Keratinocyte (primary cell): ENCODE data around the gene GAB2. TPM values are rescaled to one million over a fixed set of nuclear protein-coding genes. Genes with fewer than 3 reads are reported as not detected.

Experiments
- DNase-seq: peaks from one replicate; pipeline ENCODE4 v3.0.0-alpha.2; 2011; ENCODE audit warnings: low read depth, missing footprints, low spot score
- FAIRE-seq: peaks from 2 replicates; lab custom pipeline; 2011; peaks lifted over from hg19 to GRCh38; lab: Jason Lieb, UNC
- H2AFZ ChIP-seq: 2 replicates; pipeline ENCODE4 v1.6.0; 2012; ENCODE audit warnings: low read length, control low read depth, inconsistent platforms; ENCODE audit not compliant: control insufficient read depth
- H3K27ac ChIP-seq: 2 replicates; pipeline ENCODE4 v1.5.1; 2011; ENCODE audit warnings: low read length; ENCODE audit not compliant: control insufficient read depth, insufficient read depth
- H3K27me3 ChIP-seq: 3 replicates; pipeline ENCODE4 v1.6.0; 2011; ENCODE audit warnings: low read length; ENCODE audit not compliant: control insufficient read depth, insufficient read depth; ENCODE audit errors: extremely low read depth
- H3K36me3 ChIP-seq, 2 experiments: 2 replicates in 1 of 2; 3 replicates in 1 of 2; pipeline ENCODE4 v1.5.1; 2011; ENCODE audit warnings: low read length in 2 of 2, mild to moderate bottlenecking in 1 of 2; ENCODE audit not compliant: control insufficient read depth in 2 of 2, insufficient read depth in 2 of 2; ENCODE audit errors: extremely low read depth in 1 of 2
- H3K4me1 ChIP-seq: 3 replicates; pipeline ENCODE4 v1.5.1; 2011; ENCODE audit warnings: low read length; ENCODE audit not compliant: control insufficient read depth, insufficient read depth; ENCODE audit errors: extremely low read depth
- H3K4me2 ChIP-seq: 3 replicates; pipeline ENCODE4 v1.6.0; 2011; ENCODE audit warnings: low read depth, low read length; ENCODE audit not compliant: control insufficient read depth, insufficient read depth; ENCODE audit errors: extremely low read depth
- H3K4me3 ChIP-seq, 3 experiments: fragments of 200-600 bp in 1 of 3; sonication (generic) in 1 of 3; 2 replicates in 2 of 3; 3 replicates in 1 of 3; pipeline ENCODE4 v1.5.1; 2011 to 2016; ENCODE audit warnings: low read length in 3 of 3, mild to moderate bottlenecking in 3 of 3, control low read depth in 2 of 3, inconsistent platforms in 1 of 3, low read depth in 1 of 3, mixed read lengths in 1 of 3, mixed run types in 1 of 3, moderate library complexity in 1 of 3; ENCODE audit not compliant: control insufficient read depth in 2 of 3, insufficient read depth in 2 of 3; ENCODE audit errors: extremely low read depth in 1 of 3
- H3K79me2 ChIP-seq: 2 replicates; pipeline ENCODE4 v1.6.0; 2012; ENCODE audit warnings: low read length; ENCODE audit not compliant: control insufficient read depth, insufficient read depth
- H3K9ac ChIP-seq: 3 replicates; pipeline ENCODE4 v1.6.0; 2011; ENCODE audit warnings: low read length; ENCODE audit not compliant: control insufficient read depth, insufficient read depth; ENCODE audit errors: extremely low read depth
- H3K9me1 ChIP-seq: 3 replicates; pipeline ENCODE4 v1.6.0; 2011; ENCODE audit warnings: low read length; ENCODE audit not compliant: control insufficient read depth, insufficient read depth; ENCODE audit errors: extremely low read depth
- H3K9me3 ChIP-seq: 2 replicates; pipeline ENCODE4 v1.5.1; 2012; ENCODE audit warnings: low read depth, low read length; ENCODE audit not compliant: control insufficient read depth
- H4K20me1 ChIP-seq: 3 replicates; pipeline ENCODE4 v1.6.0; 2011; ENCODE audit warnings: low read length; ENCODE audit not compliant: control insufficient read depth, insufficient read depth; ENCODE audit errors: extremely low read depth
- CTCF ChIP-seq, 3 experiments: IDR thresholded peaks in 1 of 3; conservative IDR thresholded peaks in 1 of 3; optimal IDR thresholded peaks in 1 of 3; 2 replicates in 2 of 3; 3 replicates in 1 of 3; pipeline versions ENCODE3 to v1.5.1; 2011; ENCODE audit warnings: low read length in 3 of 3, mild to moderate bottlenecking in 3 of 3, moderate library complexity in 2 of 3, control low read depth in 1 of 3, inconsistent platforms in 1 of 3; ENCODE audit not compliant: insufficient read depth in 2 of 3; ENCODE audit errors: extremely low read depth in 1 of 3
- EZH2 ChIP-seq: IDR thresholded peaks from one replicate; pipeline ENCODE4 v1.6.1; 2012; ENCODE audit warnings: inconsistent platforms, mild to moderate bottlenecking, low read length, moderate library complexity
- dilution Hi-C: fragments of 300-500 bp; cut with MboI; formaldehyde crosslinking; loops from one replicate; pipeline ENCODE4 v1.7.0; 2020; ENCODE audit warnings: low sequenced_read_pairs; ENCODE audit not compliant: extremely low pct_ligation_motif_present
- polyA plus RNA-seq, 5 experiments: library from polyadenylated mRNA; depleted of rRNA in 3 of 5; stranded (reverse) in 3 of 5; stranded (forward) in 1 of 5; unstranded in 1 of 5; fragments of >200 nt; gene quantifications; 1 replicate in 1 of 5; 2 replicates in 3 of 5; 3 replicates in 1 of 5; pipeline versions ENCODE4 v1.2.1 to v1.2.3, GENCODE V29; 2011 to 2012; ENCODE audit warnings: missing spikeins in 2 of 5, low read depth in 1 of 5, low replicate concordance in 1 of 5

The GAB2 gene
- polyA plus RNA-seq, 1 donor (not counting 4 experiments of a cell fraction or from before 2014, with no cell fraction given): 0.68 TPM

DNA sequence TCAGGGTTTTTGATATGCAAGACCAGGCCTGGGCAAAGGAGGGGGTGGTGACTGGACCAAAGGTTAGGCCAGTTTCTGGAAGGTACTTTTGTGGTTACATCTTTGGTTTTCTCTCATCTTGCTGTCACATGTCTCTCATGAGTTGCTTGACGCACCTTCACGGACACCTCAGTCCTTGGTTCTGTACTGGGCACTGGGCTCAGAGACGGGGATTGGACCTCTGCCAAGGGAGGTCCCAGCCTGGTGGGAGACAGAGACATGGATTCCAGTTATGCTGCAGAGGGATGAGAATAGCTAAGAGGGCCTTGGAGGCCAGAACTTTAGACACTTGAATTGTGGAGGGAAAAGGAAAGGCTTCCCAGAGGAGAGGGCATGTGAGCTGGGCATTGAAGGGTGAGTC, 227.2 kb downstream of the GAB2 start:
- no peaks in the 10 kb centered on the region for H3K9me1 ChIP-seq
- H3K4me1 ChIP-seq: peaks cover 34% of the 10 kb centered on the region
- H3K4me2 ChIP-seq: peak overlapping the region; percentile 85
- H3K36me3 ChIP-seq: peaks cover 0 to 3% of the 10 kb centered on the region in 2 experiments
- dilution Hi-C loops: no loop called here
- no peak overlapping the region for H3K27ac ChIP-seq
- H3K9me3 ChIP-seq: no peaks in the 10 kb centered on the region
- no peak overlapping the region for H3K9ac ChIP-seq
- peaks cover 33% of the 10 kb centered on the region for H3K79me2 ChIP-seq
- H4K20me1 ChIP-seq: no peaks in the 10 kb centered on the region
- TF ChIP-seq EZH2: no peak
- no peak for TF ChIP-seq CTCF (optimal IDR thresholded peaks at IDR 0.05 in 1 of 3, IDR thresholded peaks at IDR 0.05 in 1 of 3, conservative IDR thresholded peaks at IDR 0.05 in 1 of 3; ENCODE audit: extremely low read depth in 1 of 3, insufficient read depth in 2 of 3, low read length in 3 of 3)
- H3K4me3 ChIP-seq: no peak overlapping the region
- no peak overlapping the region for H2AFZ ChIP-seq
- DNase-seq: no peak
- FAIRE-seq: no peak
- H3K27me3 ChIP-seq: no peaks in the 10 kb centered on the region

- no peak for DNase-seq
- H3K9me3 ChIP-seq: no peaks in the 10 kb centered on the region
- dilution Hi-C loops: no loop called here
- peak overlapping the region in 2 of 3 experiments; percentile 73 to 87 for H3K4me3 ChIP-seq
- TF ChIP-seq CTCF (optimal IDR thresholded peaks at IDR 0.05 in 1 of 3, IDR thresholded peaks at IDR 0.05 in 1 of 3, conservative IDR thresholded peaks at IDR 0.05 in 1 of 3; ENCODE audit: extremely low read depth in 1 of 3, insufficient read depth in 2 of 3, low read length in 3 of 3) (no peak), EZH2 (no peak)
- FAIRE-seq: no peak
- no peaks in the 10 kb centered on the region for H3K9me1 ChIP-seq
- H3K27me3 ChIP-seq: no peaks in the 10 kb centered on the region
- H3K4me2 ChIP-seq: peak overlapping the region; percentile 85
- H3K36me3 ChIP-seq: peaks cover 0 to 2% of the 10 kb centered on the region in 2 experiments
- H2AFZ ChIP-seq: no peak overlapping the region
- H3K79me2 ChIP-seq: peaks cover 30% of the 10 kb centered on the region
- peaks cover 36% of the 10 kb centered on the region for H3K4me1 ChIP-seq
- no peaks in the 10 kb centered on the region for H4K20me1 ChIP-seq
- H3K27ac ChIP-seq: no peak overlapping the region
- H3K9ac ChIP-seq: peak overlapping the region; percentile 63
Measured at GRCh38 chr11:78189851-78190250, 227.8 kb downstream of the GAB2 start.
